Stomach (tissue), 4 donors: Measurements from ENCODE around the gene CFAP221.

Experiments used
- EP300 ChIP-seq: sonication (generic); formaldehyde crosslinking; IDR thresholded peaks from one replicate; pipeline ENCODE4 v1.6.1; 2017; ENCODE audit warnings: antibody characterized with exemption
- POLR2AphosphoS5 ChIP-seq, 3 donors: sonication (generic); formaldehyde crosslinking; IDR thresholded peaks; one replicate each; pipeline ENCODE4 v1.6.1; 2016; ENCODE audit warnings: antibody characterized with exemption in 3 of 3
- TF ChIP-seq, protein P1 (sequence below), 7 experiments: fragments of 450-650 bp in 4 of 7; fragments of 200-600 bp in 3 of 7; sonication (generic) in 3 of 7; IDR thresholded peaks; one replicate each; pipeline ENCODE4 v1.5.1; 2016 to 2019; ENCODE audit warnings: antibody characterized with exemption in 7 of 7, control low read depth in 2 of 7, mild to moderate bottlenecking in 1 of 7

DNA sequence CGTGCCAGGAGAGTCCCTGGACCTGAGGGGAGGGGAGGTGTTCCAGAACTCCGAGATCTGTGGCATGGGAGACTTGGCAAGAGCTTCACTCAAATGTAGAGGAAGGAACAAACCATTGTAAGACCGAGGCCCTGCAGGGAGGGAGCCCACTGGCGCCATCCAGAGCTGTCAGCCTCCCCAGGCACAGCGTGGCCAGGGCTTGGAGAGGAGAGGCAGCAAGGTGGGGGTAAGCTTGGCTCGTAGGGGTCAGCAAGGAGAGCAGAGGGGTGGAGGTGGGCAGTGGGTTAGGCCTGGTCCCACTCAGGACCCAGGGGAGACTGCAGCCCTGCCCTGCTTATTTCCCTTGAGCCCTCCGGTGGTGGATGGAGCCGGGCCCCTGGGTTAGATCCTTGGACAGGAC, 138.3 kb downstream of the CFAP221 start:
- TF ChIP-seq, protein P1, sequence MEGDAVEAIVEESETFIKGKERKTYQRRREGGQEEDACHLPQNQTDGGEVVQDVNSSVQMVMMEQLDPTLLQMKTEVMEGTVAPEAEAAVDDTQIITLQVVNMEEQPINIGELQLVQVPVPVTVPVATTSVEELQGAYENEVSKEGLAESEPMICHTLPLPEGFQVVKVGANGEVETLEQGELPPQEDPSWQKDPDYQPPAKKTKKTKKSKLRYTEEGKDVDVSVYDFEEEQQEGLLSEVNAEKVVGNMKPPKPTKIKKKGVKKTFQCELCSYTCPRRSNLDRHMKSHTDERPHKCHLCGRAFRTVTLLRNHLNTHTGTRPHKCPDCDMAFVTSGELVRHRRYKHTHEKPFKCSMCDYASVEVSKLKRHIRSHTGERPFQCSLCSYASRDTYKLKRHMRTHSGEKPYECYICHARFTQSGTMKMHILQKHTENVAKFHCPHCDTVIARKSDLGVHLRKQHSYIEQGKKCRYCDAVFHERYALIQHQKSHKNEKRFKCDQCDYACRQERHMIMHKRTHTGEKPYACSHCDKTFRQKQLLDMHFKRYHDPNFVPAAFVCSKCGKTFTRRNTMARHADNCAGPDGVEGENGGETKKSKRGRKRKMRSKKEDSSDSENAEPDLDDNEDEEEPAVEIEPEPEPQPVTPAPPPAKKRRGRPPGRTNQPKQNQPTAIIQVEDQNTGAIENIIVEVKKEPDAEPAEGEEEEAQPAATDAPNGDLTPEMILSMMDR (IDR thresholded peaks at IDR 0.05): no peak
- no peak for TF ChIP-seq POLR2AphosphoS5 (IDR thresholded peaks at IDR 0.05)
- no peak for TF ChIP-seq EP300
